T-helper 2 cell treated with Interferon-gamma antibody and Interleukin-4, amounts not matched to agents 100 ng/mL and 5 ng/mL, for 36 hours (primary cell): Measurements from ENCODE around the gene POU2AF3. TPM values are rescaled to one million over a fixed set of nuclear protein-coding genes. Genes with fewer than 3 reads are reported as not detected.

ENCODE experiments used
- intact Hi-C: fragments of 100-400 bp; cut with micrococcal nuclease; formaldehyde crosslinking; loops from one replicate; pipeline ENCODE4 v1.15.1; 2023
- total RNA-seq: library from RNA; stranded (reverse); gene quantifications from 2 replicates; pipeline ENCODE4 v1.2.3, GENCODE V29; 2022

Gene POU2AF3
- total RNA-seq, 1 donor from 2014 or later = not detected

DNA sequence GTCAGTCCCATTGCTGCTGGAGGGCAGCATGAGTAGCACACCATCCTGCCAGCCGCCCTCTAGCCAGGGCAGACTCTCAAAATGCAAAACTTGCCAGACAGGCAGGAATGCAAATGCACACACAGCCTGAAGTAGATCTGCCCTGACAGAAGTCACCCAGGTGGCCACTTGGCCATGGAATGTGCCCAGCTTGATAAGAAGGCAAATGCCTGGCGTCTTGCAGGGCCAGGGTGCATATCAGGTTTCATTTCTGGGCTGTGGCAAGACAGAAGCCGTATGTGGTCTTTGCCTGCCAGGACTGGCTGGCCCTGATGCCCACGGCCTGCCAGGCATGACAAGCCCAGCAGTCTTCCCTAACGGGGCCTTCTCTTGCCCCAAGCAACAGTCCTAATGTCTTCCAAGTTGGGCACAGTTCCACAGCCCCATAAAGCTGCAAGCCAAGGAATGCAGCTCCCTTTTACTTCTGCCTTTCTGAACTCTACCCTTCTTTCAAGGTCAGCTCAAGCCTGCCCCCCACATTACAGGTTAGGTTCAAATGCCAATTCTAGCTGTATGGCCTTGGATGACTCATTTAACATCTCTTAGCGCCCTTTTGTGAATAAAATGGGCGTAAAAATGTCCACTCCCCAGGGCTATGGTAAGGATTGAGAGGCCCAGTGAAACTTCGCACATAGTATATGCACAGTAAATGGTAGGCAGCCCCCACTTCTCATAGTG lies 29.7 kb downstream of the POU2AF3 start:
- intact Hi-C loops = no loop called here

DNA sequence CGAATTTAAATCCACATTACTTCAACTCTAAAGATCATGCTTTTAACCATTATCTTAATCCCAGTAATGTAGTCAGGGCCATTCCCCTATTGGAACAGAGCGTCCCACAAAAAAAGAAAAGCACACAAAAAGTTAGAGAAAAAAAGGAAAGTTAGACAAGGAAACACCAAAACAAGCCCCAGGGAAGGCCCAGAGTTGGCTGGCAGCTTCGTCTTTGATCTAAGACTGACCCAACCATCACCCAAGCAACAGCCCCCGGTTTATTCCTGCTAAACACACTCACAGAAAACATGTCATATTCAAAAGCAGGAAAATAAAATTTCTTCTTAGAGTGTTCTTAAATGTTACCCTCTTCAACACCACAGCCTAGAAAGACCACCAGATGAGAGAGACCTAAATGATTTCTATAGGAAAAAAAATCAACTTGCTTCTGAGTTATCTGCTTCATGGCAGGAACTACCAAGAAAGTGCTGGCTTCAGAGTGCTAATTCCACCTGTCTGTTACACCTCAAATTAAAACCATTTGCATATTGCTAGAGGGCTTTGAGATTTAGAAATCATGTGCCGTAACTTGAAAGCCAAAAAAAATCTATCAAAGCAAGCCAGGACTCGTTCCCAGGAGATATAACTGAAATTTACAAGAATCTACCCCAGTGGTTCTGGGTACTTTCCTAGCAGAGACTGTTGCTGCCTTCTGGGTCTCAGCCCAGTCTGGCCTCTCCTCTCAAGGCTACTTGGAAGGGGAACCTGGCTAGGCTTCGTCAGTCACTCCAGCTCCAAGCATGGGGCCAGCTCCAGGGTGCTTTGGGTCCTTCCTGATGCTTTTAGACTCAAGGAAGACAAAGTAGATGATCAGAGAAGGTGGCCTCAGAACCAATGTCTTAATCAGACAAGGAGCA lies 31.2 kb downstream of the POU2AF3 start:
- intact Hi-C loops = no loop called here

DNA sequence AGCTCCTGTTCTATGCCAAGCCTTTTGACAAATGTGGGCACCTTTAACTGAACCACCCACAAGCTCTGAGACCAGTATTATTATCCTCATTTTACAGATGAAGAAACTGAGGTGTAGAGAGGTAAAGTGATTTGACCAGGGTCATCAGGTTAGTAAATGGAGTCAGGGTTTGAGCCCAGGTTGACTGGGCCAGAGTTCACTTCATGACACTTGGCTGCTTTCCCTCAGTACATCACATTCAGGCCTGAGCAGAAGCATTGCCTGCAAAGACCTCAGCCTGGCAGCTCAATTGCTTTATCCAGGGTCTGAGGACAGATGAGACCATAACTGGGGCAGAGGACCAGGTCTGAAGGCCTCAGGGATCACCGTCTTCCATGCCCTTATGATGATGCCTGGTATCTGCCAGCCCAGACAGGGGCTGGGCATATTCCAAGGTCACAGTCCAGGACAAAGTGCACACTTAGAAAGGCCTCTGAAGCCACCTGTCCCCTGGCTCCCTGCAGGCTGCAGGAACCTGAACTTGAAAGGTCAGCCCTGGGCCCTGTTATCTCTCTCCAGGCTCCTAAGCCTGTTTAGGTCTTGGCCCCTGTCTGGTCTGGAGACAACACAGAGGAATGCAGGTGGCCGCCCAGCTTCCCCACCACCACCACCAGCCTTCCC lies 32.0 kb downstream of the POU2AF3 start:
- intact Hi-C loops = no loop called here

DNA sequence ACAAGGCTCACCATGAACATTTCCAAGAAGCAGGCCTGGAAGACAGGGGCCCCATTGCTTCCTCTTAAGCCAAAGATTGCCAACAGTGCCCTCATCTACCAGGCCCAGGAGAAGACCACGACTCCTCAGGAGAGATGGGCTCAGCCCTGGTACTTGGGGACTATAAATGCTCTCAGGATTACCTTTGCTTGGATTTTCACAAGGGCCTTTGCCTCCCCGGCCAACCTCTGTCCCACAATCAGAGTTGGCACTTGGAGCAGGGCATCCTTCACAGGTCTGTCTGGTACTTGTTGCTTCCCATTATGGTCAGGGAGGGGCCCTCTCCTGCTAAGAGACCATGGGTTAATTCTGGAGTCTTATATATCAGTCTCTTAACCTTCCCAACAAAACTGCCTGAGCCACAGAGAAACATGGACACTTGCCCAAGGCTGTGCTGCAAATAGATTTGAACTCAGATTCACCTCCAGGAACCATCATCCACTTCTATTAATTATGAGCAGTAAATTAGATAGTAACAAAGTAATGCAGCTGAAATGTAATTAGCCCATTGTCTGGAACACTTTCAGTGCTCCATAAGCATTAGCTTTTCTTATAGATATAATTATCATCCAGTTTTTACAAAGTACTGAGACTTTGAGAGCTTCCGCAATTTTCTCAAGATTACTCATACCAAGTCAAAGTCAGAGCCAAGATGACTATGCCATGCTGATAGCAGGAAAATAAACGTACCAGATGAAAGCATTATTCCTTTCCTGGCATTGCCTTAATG lies 33.5 kb downstream of the POU2AF3 start:
- intact Hi-C loops = no loop called here

DNA sequence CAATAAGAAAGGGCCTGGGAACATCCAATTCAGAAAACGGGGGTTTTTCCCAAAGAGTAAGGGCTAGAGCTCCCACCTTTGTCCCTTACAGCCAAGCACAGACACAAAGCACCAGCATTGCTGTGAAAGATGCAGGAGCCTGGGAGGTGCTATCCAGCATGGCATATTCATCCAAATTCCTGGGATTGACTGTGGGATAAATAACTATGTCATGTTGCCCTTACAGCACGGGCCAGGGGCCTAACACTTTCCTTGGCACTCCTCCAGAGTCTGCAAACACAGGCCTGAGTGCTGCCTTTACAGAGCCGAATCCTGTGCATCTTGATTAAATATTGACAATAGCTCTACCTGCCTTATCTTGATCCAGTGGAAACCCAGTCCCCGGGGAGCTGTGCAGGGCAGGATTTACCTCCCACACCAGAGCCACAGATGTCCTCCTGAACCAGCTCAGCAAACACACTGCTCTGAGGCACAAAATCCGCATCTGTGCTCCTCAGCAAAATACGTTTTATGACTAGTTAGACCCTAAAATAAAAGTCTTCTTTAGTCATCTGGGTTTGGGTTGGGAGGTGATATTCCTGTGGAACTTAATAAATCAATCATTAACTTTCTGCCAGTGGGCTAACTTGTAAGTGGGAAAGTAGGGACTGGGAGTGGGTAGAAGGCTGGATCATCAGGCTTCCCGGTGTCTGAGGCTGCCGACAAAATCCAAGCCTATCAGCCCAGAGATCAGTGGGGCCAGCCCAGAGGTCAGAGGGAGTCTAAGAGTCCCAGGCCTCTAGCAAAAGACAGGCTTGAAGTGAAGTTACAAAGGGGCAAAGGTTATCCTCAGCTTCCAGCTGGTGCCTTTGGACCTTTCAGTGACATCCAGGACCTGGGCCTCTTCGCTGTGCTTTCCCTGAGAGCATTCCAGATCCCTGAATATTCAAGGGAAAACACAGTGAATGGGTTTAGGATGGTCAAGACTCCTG lies 36.5 kb downstream of the POU2AF3 start:
- intact Hi-C loops = no loop called here

DNA sequence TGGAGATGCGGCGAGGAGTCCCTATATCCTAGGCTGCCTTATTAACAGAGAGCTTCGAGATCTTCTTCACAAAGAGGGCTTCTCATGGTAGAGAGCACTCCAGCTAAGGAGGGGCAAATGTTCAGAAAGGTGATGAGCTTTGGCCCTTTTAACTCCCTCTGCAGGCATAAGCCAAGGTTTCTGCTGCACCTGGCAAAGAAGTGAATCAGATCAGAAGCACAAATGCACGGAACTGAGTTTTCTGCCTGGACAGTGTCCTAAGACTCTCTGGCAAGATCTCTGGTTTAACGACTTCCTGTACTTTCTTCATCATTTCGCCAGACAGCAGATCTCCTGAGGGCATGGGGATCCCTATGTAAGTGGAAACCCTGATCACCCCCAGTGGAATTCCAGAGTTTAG lies 37.2 kb downstream of the POU2AF3 start:
- intact Hi-C loops = no loop called here

DNA sequence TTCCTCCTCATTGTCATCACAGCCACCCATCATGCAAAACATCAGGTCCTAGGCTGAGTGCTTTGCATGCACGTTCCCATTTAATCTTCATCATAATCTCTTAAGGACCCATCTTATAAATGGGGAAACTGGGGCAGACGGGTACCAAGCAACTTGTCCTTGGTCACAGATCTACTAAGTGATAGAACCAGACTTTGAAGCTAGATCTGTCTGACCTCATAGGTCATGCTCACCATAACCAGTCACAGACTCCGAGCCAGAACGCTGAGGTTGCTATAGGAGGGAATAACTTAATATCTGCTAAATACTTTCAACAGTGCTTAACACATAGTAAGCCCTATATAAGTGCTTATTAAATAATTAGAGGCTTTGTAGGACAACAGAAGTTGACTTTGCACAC lies 37.7 kb downstream of the POU2AF3 start:
- intact Hi-C loops = no loop called here

DNA sequence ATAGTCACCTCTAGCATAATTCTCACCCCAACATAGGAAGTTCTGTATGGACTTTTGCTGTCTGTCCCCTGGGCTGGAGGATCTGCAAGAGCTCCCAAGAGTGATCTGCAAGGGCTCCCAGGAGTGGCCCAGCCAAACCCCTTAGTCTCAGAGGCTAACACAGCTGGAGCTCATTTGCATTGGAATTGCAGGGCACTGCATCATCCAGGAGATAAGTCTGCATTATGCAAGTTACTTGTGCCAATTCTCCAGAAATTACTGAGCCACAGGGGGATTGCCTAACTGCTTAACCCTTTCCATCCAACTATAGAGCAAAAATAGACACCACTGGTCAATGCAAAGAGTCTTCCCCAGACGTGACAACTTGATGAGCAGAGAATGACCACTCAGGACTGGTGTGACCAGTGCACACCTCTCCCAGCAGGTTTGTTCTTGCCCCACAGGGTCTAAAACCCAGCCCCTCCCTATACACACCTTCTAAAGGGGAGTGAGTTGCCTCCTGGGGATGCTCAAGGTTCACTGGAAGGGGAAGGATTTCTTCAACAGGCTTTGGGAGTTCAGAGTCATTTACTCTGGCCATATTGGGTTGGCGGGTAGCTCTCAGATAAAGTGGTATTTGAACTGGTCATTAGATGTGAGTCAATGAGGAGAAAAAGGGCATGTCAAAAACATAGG lies 38.4 kb downstream of the POU2AF3 start:
- intact Hi-C loops = no loop called here

DNA sequence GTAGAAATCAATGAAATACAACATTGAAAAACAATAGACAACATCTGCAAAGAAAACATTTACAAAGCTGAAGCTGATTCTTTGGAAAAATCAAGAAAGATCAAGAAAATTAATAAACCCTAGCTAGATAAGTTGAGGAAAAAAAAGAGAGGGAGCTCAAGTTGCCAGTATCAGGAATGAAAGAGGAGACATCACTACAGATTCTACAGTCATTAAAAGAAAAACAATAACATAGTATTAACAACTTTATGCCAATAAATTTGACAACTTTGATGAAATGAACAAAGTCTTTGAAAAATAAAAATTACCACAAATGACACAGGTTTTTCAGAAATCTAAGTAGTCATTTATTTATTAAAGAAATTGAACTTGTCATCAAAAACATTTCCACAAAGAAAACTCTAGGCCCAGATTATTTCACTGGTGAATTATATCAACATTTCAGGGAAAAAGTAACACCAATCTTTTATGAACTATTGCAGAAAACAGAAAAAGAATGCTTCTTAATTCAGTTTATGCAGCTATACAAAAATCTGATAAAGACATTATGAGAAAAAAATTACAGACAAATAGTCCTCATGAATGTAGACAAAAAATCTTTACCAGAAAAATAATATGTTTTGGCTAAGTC lies 41.5 kb downstream of the POU2AF3 start:
- intact Hi-C loops = no loop called here

DNA sequence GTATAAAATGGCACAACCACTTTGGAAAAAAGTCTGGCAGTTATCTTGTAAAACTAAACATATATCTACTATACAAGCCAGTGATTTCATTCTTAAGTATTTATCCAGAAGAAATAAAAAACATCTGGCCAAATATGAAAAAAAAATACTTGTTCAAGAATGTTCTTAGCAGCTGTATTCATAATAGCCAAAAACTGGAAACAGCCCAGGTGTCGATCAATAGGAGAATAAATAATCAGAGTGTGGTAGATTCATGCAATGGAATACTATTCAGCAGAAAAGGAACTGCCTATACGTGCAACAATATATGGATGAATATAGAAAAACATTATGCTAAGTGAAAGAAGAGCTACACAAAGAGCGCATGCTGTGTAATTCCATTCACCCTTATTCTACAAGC lies 44.0 kb downstream of the POU2AF3 start:
- intact Hi-C loops = no loop called here

DNA sequence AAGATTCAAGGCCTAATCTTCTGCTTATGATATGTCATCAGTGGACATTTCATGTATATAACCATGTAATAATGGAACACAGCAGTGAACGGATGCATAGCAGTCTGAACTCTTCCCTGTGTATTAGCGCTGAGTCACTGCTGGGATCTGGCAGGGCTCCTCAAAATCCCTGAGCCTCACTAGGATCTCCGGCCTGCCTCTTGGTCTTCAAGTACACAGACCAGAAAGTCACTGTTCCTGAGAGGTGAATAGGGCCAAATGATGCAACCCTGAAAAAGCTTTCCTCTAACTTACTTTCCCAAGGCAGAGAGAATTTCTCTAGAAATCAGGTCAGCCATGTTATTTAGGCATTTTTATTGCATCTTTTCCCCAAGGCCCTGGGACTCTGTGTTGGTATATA lies 45.7 kb downstream of the POU2AF3 start:
- intact Hi-C loops = no loop called here

DNA sequence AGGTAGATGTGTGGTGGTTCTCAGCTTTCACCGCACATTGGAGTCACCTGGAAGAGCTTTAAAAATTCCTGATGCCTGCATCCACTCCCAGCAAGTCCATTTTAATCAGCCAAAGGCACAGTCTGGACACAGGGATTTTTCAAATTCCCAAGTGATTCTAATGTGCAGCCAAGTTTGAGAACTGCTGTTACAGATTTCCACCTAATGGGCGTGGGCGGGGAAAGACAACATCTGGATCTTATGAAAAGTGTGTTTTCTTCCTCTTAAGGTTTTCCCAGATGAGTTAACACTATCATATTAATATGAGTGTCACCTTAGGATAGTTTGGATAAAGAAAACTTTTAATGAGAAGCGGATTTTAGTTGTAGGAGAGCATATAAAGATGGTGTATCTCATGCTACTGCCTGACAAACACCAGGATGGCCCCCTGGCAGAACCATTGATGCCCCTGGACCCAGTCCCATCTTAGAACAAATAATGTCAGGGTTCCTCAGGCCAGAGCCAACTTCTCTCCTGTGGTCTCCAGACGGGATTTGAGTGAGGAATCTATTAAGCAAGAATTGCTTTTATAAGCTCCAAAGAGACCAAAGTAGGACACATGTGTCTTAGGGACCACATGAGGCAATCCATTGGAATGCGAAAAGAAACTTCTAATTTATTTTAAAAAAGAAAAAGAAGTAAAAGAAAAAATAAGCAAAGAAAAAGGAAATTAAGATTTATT lies 48.8 kb downstream of the POU2AF3 start:
- intact Hi-C loops = no loop called here

DNA sequence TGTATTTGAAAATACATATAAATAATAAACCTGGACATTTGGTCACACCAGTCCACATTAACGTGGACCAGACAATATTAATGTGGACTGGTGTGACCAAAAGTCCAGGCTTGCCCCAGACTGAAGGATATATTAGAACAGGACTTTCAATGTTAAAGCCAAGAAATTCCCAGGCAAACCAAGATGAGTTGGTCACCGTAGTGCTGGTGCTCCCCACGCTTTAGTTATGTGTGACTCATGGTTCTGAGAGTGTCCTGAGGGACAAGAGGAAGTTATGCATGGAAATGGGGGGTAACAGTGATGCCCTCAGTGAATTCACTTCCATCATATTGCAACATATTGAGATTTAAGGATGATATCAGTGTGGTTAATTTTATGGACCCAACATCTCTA lies 49.4 kb downstream of the POU2AF3 start:
- intact Hi-C loops = no loop called here

DNA sequence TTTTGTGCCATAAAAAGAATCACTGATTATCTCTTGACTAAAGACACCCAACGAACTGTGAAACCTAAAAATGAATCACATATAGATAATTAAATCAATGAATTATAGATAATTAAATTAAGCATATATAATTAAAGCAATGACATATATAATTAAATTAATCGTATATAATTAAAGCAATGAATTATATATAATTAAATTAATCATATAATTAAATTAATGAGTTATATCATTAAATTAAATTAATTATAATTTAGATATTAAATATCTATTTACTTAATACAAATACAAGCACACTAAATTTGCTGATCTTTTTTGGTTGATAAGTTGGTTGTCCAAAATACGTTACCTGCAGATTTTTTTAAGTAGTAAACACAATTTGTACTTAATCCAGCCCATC lies 49.8 kb downstream of the POU2AF3 start:
- intact Hi-C loops = no loop called here

DNA sequence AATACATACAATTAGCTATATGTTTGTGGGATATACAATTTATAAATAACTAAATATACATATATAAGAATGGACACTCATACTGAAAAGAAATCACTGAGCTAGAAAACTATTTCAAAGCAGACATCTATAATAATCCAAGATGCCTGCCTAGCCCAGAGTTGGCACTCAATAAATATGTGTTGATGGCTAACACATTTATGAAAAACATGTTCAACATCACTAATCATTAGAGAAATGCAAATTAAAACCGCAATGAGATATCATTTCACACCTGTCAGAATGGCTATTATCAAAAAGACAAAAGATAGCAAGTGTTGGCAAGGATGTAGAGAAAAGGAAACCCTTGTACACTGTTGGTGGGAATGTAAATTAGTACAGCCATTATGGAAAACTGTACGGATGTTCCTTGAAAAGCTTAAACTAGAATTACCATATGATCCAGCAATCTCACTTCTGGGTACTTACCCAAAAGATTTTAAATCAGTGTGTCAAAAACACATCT lies 50.9 kb downstream of the POU2AF3 start:
- intact Hi-C loops = no loop called here

DNA sequence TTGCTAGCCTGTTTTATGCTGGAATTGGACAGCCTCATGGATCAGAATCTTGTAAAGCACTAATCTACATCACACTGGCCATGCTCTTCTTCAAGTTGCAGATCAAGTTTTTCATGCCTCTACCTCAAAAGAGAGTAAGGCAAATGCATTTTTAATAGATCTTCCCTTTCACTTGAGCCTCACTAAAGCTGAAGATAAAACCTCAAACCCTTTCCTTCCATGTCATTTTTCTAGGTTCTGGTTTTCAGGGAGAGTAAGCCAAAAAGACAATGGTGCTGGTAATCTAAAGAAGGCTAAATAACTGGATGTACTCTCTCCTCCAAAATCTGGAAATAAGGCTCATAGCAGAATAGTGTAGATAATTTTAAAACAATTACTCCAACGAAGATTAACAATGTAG lies 52.5 kb downstream of the POU2AF3 start:
- intact Hi-C loops = no loop called here

DNA sequence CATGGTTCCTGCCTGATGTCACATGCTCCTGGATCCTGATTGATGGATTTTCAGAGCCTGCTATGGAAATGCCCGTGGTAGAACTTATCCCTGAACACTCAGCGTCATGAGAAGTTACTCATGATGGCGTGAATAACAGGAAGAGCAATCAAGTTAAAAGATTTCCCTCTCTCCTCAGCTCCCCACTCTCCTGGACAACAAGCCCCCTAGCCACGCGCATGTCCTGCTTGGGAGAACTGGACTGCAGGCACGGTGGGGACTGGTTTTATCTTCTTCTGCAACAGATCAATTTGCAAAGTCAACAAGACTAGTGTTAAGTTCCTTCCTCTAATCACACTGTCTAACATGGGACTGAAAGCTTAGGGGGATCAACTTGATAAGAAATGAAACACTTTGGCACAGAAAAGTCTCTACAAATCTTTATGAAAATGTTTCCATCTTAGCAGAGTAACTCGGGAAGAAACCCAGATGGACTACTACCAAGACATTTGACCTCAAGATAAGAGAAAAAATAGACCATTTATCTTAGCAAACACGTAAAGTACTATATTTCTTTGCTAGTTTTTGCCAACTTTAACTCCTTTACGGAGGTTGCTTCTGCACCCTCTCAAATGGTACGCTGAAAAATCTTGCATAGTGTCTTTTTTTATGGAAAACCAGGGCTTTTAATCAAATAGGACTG lies 53.2 kb downstream of the POU2AF3 start:
- intact Hi-C loops = no loop called here

DNA sequence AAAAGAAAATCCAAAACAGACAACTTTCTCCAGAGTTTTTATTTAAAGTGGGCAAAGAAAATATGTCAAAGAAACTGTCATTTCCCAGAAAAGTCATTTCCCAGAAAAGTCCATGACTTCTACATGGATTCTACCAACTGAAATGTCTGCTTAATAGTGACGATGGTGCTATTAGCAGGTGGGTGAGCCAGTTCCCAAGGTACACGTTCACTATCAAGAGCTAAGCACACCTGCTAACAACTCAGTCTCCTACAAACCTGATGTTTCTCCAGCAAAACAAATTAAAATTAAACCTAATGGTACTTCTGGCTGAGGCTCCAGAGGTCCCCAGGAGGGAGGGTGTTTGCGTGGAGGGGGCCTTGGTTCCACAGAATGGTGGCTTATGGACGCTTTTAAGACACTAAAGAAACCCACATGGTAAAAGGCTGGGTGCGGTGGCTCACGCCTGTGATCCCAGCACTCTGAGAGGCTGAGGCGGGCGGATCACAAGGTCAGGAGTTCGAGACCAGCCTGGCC lies 53.9 kb downstream of the POU2AF3 start:
- intact Hi-C loops = no loop called here
